ENCODE results near the gene ST6GAL1.

- no peak for TF ChIP-seq CTCF (IDR thresholded peaks at IDR 0.05 in 4 of 5, conservative IDR thresholded peaks at IDR 0.05 in 1 of 5)
- TF ChIP-seq POLR2A (IDR thresholded peaks at IDR 0.05), result no peak
Measured at GRCh38 chr3:186979852-186980251, 49.5 kb downstream of the ST6GAL1 start.

All from gastrocnemius medialis (tissue), 4 donors.